ENCODE data around the gene TMEM232.

TMEM232 gene

DNA sequence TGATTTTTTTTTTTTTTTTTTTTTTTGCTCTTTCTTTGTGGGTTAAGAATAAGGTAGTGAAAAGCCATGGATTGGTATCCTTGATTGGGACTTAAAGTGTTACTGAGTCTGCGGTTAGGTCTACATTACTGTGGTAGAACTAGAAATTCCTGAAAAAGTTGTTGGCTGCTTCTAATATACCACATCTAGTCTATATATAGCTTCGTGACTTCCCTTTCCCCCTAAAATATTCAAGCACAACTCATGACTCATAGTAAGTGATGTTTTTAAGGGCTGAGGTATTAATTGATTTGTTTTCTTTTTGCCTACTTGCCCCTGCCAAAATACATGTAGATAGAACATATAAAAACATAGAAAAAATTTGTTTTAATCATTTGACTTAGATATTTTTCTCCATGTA, 247.6 kb downstream of the TMEM232 start:
- no peak for TF ChIP-seq POLR2A (IDR thresholded peaks at IDR 0.05; ENCODE audit: low read depth, low read length)
- DNase-seq (ENCODE audit: insufficient read length, low spot score), result no peak
- peak; percentile 36 for FAIRE-seq

DNA sequence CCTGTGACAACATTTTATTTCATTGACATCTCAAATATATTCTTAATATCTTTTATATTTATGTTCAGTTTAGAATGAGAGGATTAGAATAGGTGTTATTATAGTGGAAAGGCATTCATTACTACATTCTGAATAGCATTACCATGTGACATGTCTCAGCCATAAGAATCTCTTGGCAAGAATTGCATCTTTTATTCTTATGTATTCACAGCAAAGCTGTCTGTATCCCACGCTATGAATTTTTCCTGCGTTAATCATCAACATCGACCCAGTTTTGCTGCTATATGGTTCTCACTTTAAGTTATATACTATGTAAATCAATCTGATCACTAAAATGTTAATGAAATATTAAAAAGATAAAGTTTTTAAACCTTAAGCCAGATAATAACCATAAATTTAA, 248.6 kb downstream of the TMEM232 start:
- FAIRE-seq (no peak), DNase-seq (ENCODE audit: insufficient read length, low spot score) (no peak)
- no peak for TF ChIP-seq POLR2A (IDR thresholded peaks at IDR 0.05; ENCODE audit: low read depth, low read length)

DNA sequence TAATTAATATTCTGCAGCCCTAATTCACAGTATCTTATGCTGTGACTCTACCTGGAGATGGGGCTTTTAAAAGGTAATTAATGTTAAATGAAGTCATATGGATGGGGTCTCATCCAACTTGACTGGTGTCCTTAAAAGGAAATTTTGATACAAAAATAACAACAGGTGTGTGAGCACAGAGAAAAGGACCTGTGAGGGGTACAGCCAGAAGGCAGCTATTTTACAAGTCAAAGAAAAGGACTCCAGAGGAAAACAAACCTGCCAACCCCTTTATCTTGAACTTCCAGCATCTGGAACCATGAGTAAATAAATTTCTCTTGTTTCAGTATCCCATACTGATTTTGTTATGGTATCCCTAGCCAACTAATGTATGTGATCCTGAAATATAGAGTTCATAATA, 250.3 kb downstream of the TMEM232 start:
- FAIRE-seq, result no peak
- TF ChIP-seq POLR2A (IDR thresholded peaks at IDR 0.05; ENCODE audit: low read depth, low read length), result no peak
- DNase-seq (ENCODE audit: insufficient read length, low spot score), result no peak

DNA sequence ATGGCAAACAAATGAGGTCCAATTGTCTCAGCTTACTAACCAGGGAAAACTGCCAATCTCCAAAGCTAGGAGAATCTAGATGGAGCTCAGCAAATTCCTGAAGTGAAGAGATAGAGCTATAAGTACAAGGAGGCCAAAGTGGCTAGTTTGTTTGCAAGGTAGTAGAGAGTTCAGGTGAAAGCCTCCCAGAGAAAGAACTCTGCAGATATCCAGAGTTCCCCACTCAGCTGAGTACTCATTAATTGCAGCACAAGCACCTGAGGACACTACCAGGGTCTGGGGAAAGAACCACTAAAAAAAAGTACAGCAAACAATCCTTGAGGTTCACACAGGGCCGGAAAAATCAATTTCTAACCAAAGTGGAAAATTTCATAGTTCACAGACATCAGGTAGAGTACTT, 250.9 kb downstream of the TMEM232 start:
- no peak for TF ChIP-seq POLR2A (IDR thresholded peaks at IDR 0.05; ENCODE audit: low read depth, low read length)
- FAIRE-seq, result no peak

DNA sequence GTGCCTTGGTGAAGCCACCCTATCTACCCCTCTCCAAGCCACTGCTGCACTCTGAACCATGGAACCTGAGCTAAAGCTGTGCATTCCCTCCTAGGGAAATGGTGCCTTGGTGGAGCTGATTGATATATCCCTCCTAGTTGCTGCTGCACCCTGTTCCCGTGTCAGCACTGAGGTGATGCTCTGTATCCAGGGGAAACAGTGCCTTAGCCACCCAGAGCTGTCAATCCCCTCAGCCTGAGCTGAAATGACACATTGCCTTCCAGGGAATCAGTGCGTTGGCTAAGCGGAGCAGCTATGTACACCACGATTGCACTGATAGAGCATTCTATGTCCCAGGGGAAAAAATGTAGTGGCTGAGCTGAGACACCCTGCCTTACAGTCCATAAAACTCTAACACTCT, 257.0 kb downstream of the TMEM232 start:
- FAIRE-seq, result no peak
- DNase-seq (ENCODE audit: insufficient read length, low spot score), result no peak
- TF ChIP-seq POLR2A (IDR thresholded peaks at IDR 0.05; ENCODE audit: low read depth, low read length), result no peak

More for the DNA sequence above, 250.9 kb downstream of the TMEM232 start:
- no peak for DNase-seq (ENCODE audit: insufficient read length, low spot score)

DNA sequence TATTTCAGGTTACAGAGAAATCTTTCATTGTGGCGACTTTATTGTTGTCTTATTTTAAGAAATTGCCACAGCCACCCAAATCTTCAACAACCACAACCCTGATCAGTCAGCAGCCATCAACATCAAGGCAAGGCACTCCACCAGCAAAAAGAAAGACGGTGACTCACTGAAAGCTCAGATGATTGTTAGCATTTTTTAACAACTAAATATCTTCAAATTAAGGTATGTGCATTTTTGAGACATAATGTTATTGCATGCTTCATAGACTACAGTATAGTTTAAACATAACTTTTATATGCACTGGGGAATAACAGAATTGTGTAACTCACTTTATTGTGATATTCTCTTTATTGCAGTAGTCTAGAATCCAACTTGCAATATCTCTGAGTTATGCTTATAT, 263.4 kb downstream of the TMEM232 start:
- no peak for DNase-seq (ENCODE audit: insufficient read length, low spot score)

DNA sequence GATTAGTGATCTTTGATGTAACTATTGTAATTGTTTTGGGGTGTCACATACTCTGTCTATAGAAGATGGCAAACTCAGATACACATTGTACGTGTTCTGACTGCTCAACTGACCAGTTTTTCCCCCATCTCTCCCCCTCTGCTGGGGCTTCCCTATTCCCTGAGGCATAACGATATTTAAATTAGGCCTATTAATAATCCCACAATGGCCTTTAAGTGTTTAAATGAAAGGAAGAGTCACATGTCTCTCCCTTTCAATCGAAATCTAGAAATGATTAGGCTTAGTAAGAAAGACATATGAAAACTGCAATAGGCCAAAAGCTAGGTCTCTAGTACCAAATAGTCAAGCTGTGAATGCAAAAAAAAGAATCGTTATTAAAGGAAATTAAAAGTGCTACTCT, 265.6 kb downstream of the TMEM232 start:
- DNase-seq (ENCODE audit: insufficient read length, low spot score) (no peak), FAIRE-seq (no peak)
- TF ChIP-seq POLR2A (IDR thresholded peaks at IDR 0.05; ENCODE audit: low read depth, low read length), result no peak

More for the DNA sequence above, 263.4 kb downstream of the TMEM232 start:
- FAIRE-seq, result no peak
- TF ChIP-seq POLR2A (IDR thresholded peaks at IDR 0.05; ENCODE audit: low read depth, low read length), result no peak

DNA sequence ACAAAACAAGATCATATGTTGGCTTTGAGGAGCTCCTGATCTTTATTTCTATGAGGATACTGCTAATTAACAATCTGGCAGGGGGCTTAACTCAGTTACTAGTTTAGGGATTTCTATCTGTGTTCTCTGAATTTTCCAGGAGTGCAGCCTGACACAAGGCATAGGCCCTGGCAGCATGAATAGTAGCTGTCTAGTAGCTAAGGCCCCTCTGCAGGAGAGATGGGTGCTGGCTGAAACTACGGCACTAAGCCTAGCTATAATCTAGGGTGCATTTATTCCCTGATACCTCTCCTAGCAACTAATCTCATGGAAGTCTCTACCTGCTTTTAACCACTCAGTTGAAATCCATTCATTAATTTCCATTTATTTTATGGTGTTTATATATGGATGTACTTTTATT, 268.2 kb downstream of the TMEM232 start:
- no peak for FAIRE-seq
- DNase-seq (ENCODE audit: insufficient read length, low spot score), result no peak
- no peak for TF ChIP-seq POLR2A (IDR thresholded peaks at IDR 0.05; ENCODE audit: low read depth, low read length)

DNA sequence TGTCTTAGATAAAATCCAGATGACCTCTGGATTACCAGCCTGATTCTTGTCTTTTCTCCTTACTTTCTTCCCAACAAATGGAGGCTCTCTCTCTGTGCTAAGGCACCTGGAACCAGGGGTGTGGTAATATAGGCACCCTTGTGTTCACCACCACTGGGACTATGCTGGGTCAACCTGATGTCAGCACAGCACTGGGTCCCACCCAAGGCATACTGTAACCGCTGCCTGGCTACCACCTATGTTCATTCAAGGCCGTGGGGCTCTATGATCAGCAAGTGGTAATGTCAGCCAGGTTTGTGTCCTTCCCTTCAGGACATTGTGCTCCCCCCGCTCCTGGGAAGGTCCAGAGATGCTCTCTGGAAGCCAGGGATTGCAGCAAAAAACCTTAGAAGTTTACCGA, 283.6 kb downstream of the TMEM232 start:
- FAIRE-seq (no peak), DNase-seq (ENCODE audit: insufficient read length, low spot score) (no peak)
- no peak for TF ChIP-seq POLR2A (IDR thresholded peaks at IDR 0.05; ENCODE audit: low read depth, low read length)

DNA sequence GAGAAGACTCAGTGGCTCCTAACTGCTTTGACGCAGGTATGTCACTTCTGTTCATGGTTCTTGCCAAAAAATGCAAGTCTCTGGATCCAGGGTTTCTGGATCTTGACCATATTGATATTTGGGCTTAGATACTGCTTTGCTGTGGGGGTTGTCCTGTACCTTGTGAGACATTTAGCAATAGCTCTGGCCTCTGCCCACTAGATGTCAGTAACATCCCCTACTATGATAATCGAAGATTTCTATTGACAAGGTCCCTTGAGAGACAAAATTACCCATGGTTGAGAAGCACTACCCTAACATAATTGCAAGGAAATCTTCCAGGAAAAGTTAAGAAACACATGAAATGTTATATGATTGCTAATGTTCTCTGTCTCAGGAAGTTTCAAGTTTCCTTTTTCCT, 285.4 kb downstream of the TMEM232 start:
- TF ChIP-seq POLR2A (IDR thresholded peaks at IDR 0.05; ENCODE audit: low read depth, low read length), result no peak
- peak; percentile 65 for FAIRE-seq
- peak; percentile 1 for DNase-seq (ENCODE audit: insufficient read length, low spot score)

DNA sequence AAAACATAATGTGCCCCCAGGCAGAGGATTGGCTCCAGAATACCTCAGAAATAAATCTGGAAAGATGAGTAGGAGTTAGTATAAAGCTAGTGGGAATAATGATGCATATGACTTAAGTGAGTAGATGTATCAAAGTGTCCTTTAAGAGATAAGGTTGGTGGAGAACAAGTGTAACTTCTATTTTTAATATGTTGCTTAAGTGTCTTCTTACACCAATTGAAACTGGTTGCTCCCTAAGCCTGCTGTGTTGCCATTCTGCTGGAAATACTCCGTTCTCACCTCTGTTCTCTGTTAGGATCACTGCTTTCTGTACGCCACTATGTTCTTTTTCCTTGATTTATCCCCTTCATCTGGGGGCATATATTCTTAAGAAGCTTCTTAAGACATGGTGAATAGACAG, 286.4 kb downstream of the TMEM232 start:
- FAIRE-seq, result no peak
- no peak for TF ChIP-seq POLR2A (IDR thresholded peaks at IDR 0.05; ENCODE audit: low read depth, low read length)
- no peak for DNase-seq (ENCODE audit: insufficient read length, low spot score)

DNA sequence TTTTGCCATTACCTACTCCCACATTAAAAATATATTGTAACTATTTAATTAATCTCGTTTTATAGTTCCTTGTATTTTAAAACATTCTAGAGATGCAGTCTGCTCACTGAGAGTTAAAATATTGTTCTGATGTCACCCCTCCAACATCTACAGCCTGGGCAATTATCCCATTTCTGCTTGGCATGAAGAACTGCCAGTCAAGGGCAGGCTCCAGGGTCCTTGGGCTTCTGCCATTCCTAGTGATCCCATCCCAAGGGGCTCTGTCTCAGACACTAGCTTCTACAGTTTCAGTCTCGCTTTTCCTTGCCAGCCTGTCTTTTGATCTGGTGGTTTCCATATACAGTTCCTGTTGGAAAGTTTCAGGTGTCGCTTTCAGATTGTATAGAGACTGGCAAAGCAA, 287.2 kb downstream of the TMEM232 start:
- no peak for TF ChIP-seq POLR2A (IDR thresholded peaks at IDR 0.05; ENCODE audit: low read depth, low read length)
- DNase-seq (ENCODE audit: insufficient read length, low spot score), result no peak
- no peak for FAIRE-seq

DNA sequence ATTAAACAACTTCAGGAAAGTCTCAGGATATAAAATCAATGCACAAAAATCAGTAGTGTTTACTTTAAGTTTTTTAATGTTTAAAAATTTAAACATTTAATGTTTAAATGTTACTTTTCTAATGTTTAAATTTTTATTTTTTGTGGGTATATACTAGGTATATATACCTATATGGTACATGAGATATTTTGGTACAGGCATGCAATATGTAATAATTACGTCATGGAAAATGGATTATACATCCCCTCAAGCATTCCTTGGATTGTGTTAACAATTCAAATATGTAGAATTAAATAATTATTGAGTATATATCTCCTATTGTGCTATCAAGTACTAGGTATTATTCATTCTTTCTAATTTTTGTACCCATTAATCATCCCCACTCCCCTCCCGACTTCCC, 291.3 kb downstream of the TMEM232 start:
- DNase-seq (ENCODE audit: insufficient read length, low spot score) (no peak), FAIRE-seq (no peak)
- TF ChIP-seq POLR2A (IDR thresholded peaks at IDR 0.05; ENCODE audit: low read depth, low read length), result no peak

DNA sequence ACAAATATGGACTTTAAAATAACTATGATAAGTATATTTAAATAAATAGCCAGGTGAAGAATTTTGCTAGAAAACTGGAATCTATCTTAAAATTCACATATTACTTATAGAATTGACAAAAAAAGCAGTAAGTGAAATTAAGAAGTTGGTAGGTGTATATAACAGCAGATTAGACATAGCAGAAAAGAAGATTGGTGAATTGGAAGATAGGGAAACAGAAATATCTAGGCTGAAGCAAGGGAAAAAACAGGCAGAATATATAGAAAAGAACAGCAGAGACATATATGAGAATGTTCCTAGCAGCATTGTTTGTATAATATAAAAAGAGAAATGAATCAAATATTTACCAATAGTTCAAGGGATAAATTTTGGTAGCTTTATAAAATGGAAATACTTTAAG, 294.9 kb downstream of the TMEM232 start:
- DNase-seq (ENCODE audit: insufficient read length, low spot score), result no peak
- TF ChIP-seq POLR2A (IDR thresholded peaks at IDR 0.05; ENCODE audit: low read depth, low read length), result no peak
- no peak for FAIRE-seq

DNA sequence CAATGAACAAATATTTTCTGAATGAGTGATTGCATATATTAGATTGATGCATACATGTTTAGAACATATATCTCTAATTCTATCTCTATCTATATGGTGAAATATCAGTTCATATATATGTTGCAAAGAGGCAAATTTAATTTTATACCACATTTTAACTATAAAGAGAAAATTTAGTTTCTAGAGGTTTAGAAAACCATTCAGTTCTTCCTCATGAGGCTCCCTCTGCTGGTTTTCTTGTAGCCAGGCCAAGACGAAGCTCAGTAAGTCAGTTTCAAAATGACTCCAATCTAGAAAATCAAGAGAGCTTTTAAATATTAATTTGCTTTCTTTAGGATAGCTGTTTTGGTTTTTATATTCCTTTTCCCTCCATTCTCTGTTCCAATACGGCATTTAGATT, 312.1 kb downstream of the TMEM232 start:
- FAIRE-seq (no peak), DNase-seq (ENCODE audit: insufficient read length, low spot score) (no peak)
- no peak for TF ChIP-seq POLR2A (IDR thresholded peaks at IDR 0.05; ENCODE audit: low read depth, low read length)

DNA sequence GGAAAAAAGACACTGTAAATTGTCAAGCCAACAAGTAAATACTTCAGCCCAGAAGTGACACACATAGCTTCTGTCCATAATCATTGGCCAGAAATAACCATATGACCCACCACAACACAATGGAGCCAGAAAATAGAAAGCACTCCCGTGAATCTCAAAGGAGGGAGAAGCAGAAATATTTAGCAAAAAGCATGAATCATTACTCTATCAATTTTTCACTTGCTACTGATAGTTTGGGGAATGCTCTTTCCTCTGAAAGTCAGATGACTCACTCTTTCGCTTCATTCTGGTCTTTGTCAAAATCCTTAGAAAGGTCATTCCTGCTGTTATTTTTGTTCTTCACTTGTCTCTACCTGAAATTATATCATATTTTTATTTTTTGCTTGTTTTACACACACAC, 312.6 kb downstream of the TMEM232 start:
- no peak for DNase-seq (ENCODE audit: insufficient read length, low spot score)
- no peak for FAIRE-seq

More for the DNA sequence above, 312.6 kb downstream of the TMEM232 start:
- no peak for TF ChIP-seq POLR2A (IDR thresholded peaks at IDR 0.05; ENCODE audit: low read depth, low read length)
